NCI-H2171 treated with DMSO at 0.1 percent for 48 hours (cell line): ENCODE results near the gene WDFY4.

Experiments
- DNase-seq: peaks from one replicate; lab custom pipeline; 2025; lab: John Stamatoyannopoulos, UW

The WDFY4 gene

GRCh38 chr10:48771234-48771633 is 86.6 kb downstream of the WDFY4 start:
- no peak for DNase-seq

- DNase-seq: no peak
Measured at GRCh38 chr10:48772059-48772458, 87.4 kb downstream of the WDFY4 start.

GRCh38 chr10:48773580-48773979 is 88.9 kb downstream of the WDFY4 start:
- DNase-seq: no peak

GRCh38 chr10:48774416-48775205 is 89.9 kb downstream of the WDFY4 start:
- no peak for DNase-seq

GRCh38 chr10:48775206-48775517 is 90.5 kb downstream of the WDFY4 start:
- no peak for DNase-seq

- DNase-seq: no peak
Measured at GRCh38 chr10:48776005-48776522, 91.4 kb downstream of the WDFY4 start.

- DNase-seq: no peak
Measured at GRCh38 chr10:48776528-48776927, 91.9 kb downstream of the WDFY4 start.

GRCh38 chr10:48777110-48777509 is 92.4 kb downstream of the WDFY4 start:
- DNase-seq: no peak

- no peak for DNase-seq
Measured at GRCh38 chr10:48778193-48778857, 93.7 kb downstream of the WDFY4 start.

- DNase-seq: no peak
Measured at GRCh38 chr10:48779077-48779476, 94.4 kb downstream of the WDFY4 start.

- DNase-seq: no peak
Measured at GRCh38 chr10:48779546-48780152, 95.0 kb downstream of the WDFY4 start.

- DNase-seq: no peak
Measured at GRCh38 chr10:48780341-48780740, 95.7 kb downstream of the WDFY4 start.

GRCh38 chr10:48782386-48782785 is 97.7 kb downstream of the WDFY4 start:
- DNase-seq: no peak

GRCh38 chr10:48784031-48784430 is 99.4 kb downstream of the WDFY4 start:
- DNase-seq: no peak

- no peak for DNase-seq
Measured at GRCh38 chr10:48785796-48786195, 101.1 kb downstream of the WDFY4 start.

- no peak for DNase-seq
Measured at GRCh38 chr10:48786606-48787282, 102.1 kb downstream of the WDFY4 start.

- DNase-seq: no peak
Measured at GRCh38 chr10:48788554-48788953, 103.9 kb downstream of the WDFY4 start.

GRCh38 chr10:48789486-48790456 is 105.1 kb downstream of the WDFY4 start:
- DNase-seq: no peak

GRCh38 chr10:48790457-48791044 is 105.9 kb downstream of the WDFY4 start:
- DNase-seq: no peak

- no peak for DNase-seq
Measured at GRCh38 chr10:48791267-48791928, 106.7 kb downstream of the WDFY4 start.
